K562 (cell line): ENCODE measurements around the gene MVD. TPM values are rescaled to one million over a fixed set of nuclear protein-coding genes. Genes with fewer than 3 reads are reported as not detected.

Source experiments
- ASH1L ChIP-seq: fragments of 450-650 bp; IDR thresholded peaks from 2 replicates; pipeline ENCODE4 v1.6.1; 2018; ENCODE audit warnings: borderline replicate concordance, mild to moderate bottlenecking, low read depth; ENCODE audit not compliant: partially characterized antibody
- ATF7 ChIP-seq: fragments of 450-650 bp; IDR thresholded peaks from 2 replicates; pipeline ENCODE4 v1.7.1; 2014; ENCODE audit warnings: mild to moderate bottlenecking, moderate library complexity
- CREB1 ChIP-seq, 2 experiments: sonication (generic) in 1 of 2; formaldehyde crosslinking in 1 of 2; IDR thresholded peaks; 2 replicates each; pipeline versions ENCODE4 v1.6.1 to v1.8.0; 2012 to 2022; ENCODE audit warnings: inconsistent platforms in 1 of 2, mild to moderate bottlenecking in 1 of 2, missing genetic modification reagents in 1 of 2, moderate library complexity in 1 of 2
- CTCF ChIP-seq, 3 experiments: IDR thresholded peaks in 2 of 3; conservative IDR thresholded peaks in 1 of 3; 2 replicates each; pipeline ENCODE4 v1.5.1; 2011 to 2012; ENCODE audit warnings: low read length in 3 of 3, mild to moderate bottlenecking in 3 of 3, control low read depth in 2 of 3, improper control_type of control experiment in 1 of 3, inconsistent platforms in 1 of 3, low read depth in 1 of 3, mixed read lengths in 1 of 3, moderate library complexity in 1 of 3; ENCODE audit not compliant: insufficient read depth in 2 of 3
- E4F1 ChIP-seq: fragments of 250-450 bp; sonication (Bioruptor Pico); IDR thresholded peaks from 2 replicates; pipeline ENCODE4 v1.5.0; 2021; ENCODE audit warnings: mild to moderate bottlenecking, borderline replicate concordance
- HCFC1 ChIP-seq: IDR thresholded peaks from 2 replicates; pipeline ENCODE4 v1.6.1; 2012; ENCODE audit warnings: low read depth, low read length, improper control_type of control experiment
- HDAC1 ChIP-seq, 2 experiments: fragments of 450-650 bp; IDR thresholded peaks; 2 replicates each; pipeline ENCODE4 v1.6.1; 2016 to 2017; ENCODE audit warnings: inconsistent platforms in 1 of 2, mild to moderate bottlenecking in 1 of 2, moderate library complexity in 1 of 2
- JUN ChIP-seq, 2 experiments: sonication (generic) in 1 of 2; formaldehyde crosslinking in 1 of 2; IDR thresholded peaks; 2 replicates each; pipeline versions ENCODE4 v1.6.1 to v1.8.0; 2012 to 2022; ENCODE audit warnings: borderline replicate concordance in 2 of 2, mild to moderate bottlenecking in 2 of 2, improper control_type of control experiment in 1 of 2, low read depth in 1 of 2, low read length in 1 of 2, missing genetic modification reagents in 1 of 2
- L3MBTL2 ChIP-seq: fragments of 450-650 bp; IDR thresholded peaks from 2 replicates; pipeline ENCODE4 v1.6.1; 2016; ENCODE audit warnings: mild to moderate bottlenecking, moderate library complexity
- MTA1 ChIP-seq: fragments of 450-650 bp; IDR thresholded peaks from 2 replicates; pipeline ENCODE4 v1.6.1; 2017; ENCODE audit warnings: borderline replicate concordance
- MTA2 ChIP-seq: fragments of 450-650 bp; IDR thresholded peaks from 2 replicates; pipeline ENCODE4 v1.6.1; 2016; ENCODE audit warnings: low read depth
- MYNN ChIP-seq, 2 experiments: sonication (generic); formaldehyde crosslinking in 1 of 2; IDR thresholded peaks; 2 replicates each; pipeline versions ENCODE4 v1.5.0 to v1.6.1; 2016 to 2020; ENCODE audit warnings: antibody characterized with exemption in 1 of 2, missing genetic modification reagents in 1 of 2
- RAD21 ChIP-seq, 2 experiments: fragments of 250-450 bp in 1 of 2; fragments of 450-650 bp in 1 of 2; sonication (Bioruptor Pico) in 1 of 2; formaldehyde crosslinking in 1 of 2; IDR thresholded peaks in 1 of 2; conservative IDR thresholded peaks in 1 of 2; 2 replicates each; pipeline versions ENCODE4 v1.4.0 to v1.8.0; 2020 to 2022; ENCODE audit warnings: mild to moderate bottlenecking in 2 of 2, moderate library complexity in 1 of 2
- SMAD4 ChIP-seq: fragments of 250-450 bp; sonication (Bioruptor Pico); conservative IDR thresholded peaks from 2 replicates; pipeline ENCODE4 v1.8.0; 2021; ENCODE audit warnings: inconsistent platforms, mild to moderate bottlenecking, moderate library complexity
- SNIP1 ChIP-seq: fragments of 450-650 bp; IDR thresholded peaks from 2 replicates; pipeline ENCODE4 v1.7.1; 2017; ENCODE audit warnings: low read depth, mild to moderate bottlenecking
- TAF1 ChIP-seq: IDR thresholded peaks from 2 replicates; pipeline ENCODE4 v1.6.1; 2011; ENCODE audit warnings: mild to moderate bottlenecking, low read length, moderate library complexity; ENCODE audit not compliant: insufficient read depth, control insufficient read depth, severe bottlenecking; ENCODE audit errors: extremely low read depth
- YY1 ChIP-seq, 3 experiments: IDR thresholded peaks; 2 replicates each; pipeline ENCODE4 v1.6.1; 2011; ENCODE audit warnings: low read length in 2 of 3, mild to moderate bottlenecking in 2 of 3, moderate library complexity in 2 of 3, borderline replicate concordance in 1 of 3, control low read depth in 1 of 3, low read depth in 1 of 3; ENCODE audit not compliant: insufficient read depth in 3 of 3, insufficient replicate concordance in 2 of 3, control insufficient read depth in 1 of 3, insufficient read length in 1 of 3; ENCODE audit errors: extremely low read depth in 1 of 3
- ZBTB26 ChIP-seq: fragments of 450-650 bp; formaldehyde crosslinking; IDR thresholded peaks from 2 replicates; pipeline ENCODE4 v1.4.0; 2022; ENCODE audit warnings: missing genetic modification characterization
- ZKSCAN1 ChIP-seq: fragments of 150-350 bp; IDR thresholded peaks from 2 replicates; pipeline ENCODE4 v1.6.1; 2016; ENCODE audit warnings: low read depth, low read length
- ZNF778 ChIP-seq: fragments of 450-650 bp; formaldehyde crosslinking; IDR thresholded peaks from 2 replicates; pipeline ENCODE4 v1.4.0; 2020; ENCODE audit warnings: mild to moderate bottlenecking, moderate library complexity
- ZSCAN29 ChIP-seq: fragments of 450-650 bp; IDR thresholded peaks from 2 replicates; pipeline ENCODE4 v1.6.1; 2017
- polyA plus RNA-seq, 8 experiments: library from polyadenylated mRNA; depleted of rRNA in 4 of 8; stranded (reverse) in 5 of 8; unstranded in 3 of 8; fragments of >200 nt; fragmentation: Nextera tagmentation in 2 of 8; fragmentation: Illumina TruSeq in 1 of 8; extraction: Ambion mirVana in 2 of 8; extraction: Trizol in 1 of 8; gene quantifications; 2 replicates each; pipeline versions ENCODE4 v1.2.1 to v1.2.3, GENCODE V29; 2011 to 2014; ENCODE audit warnings: inconsistent platforms in 1 of 8, missing spikeins in 1 of 8
- total RNA-seq, 7 experiments: library from RNA; depleted of rRNA in 6 of 7; stranded (reverse); fragments of >200 nt in 6 of 7; fragmentation: Illumina TruSeq in 2 of 7; extraction: Trizol in 2 of 7; gene quantifications; 2 replicates each; pipeline versions ENCODE4 v1.2.1 to v1.2.3, GENCODE V29; 2011 to 2021; ENCODE audit warnings: low replicate concordance in 1 of 7

MVD gene
- total and polyA plus RNA-seq, 9 of the 15 experiments (the other 6 are each of a cell fraction or from before 2014, with no cell fraction given): 12.2 to 141 (median 45.3) TPM

GRCh38 chr16:88628512-88628974, 34.3 kb downstream of the MVD start (continued):
- TF ChIP-seq ZBTB26 (CRISPR knock-in tag) (no peak), MTA2 (no peak), E4F1 (CRISPR knock-in tag) (no peak), ZNF778 (CRISPR knock-in tag) (no peak), SMAD4 (CRISPR knock-in tag) (peak; percentile 67; the same call in 1 of the 2 replicates), TAF1 (peak; percentile 12), L3MBTL2 (peak; percentile 15; the same call in 1 of the 2 replicates), HDAC1 (IDR thresholded peaks at IDR 0.05) (peak in 1 of 2 experiments; percentile 55; a peak in 2 of 4 replicates), YY1 (IDR thresholded peaks at IDR 0.05; ENCODE audit: borderline replicate concordance in 1 of 3, control insufficient read depth in 1 of 3, extremely low read depth in 1 of 3, insufficient read depth in 3 of 3, insufficient read length in 1 of 3, insufficient replicate concordance in 2 of 3, low read depth in 1 of 3, low read length in 2 of 3) (peak in 1 of 3 experiments; percentile 30), ASH1L (no peak), SNIP1 (peak; percentile 62; the same call in 1 of the 2 replicates), MTA1 (no peak), RAD21 (CRISPR knock-in tag; conservative IDR thresholded peaks at IDR 0.05 in 1 of 2, IDR thresholded peaks at IDR 0.05 in 1 of 2) (peak; percentile 34 to 65; a peak in 3 of 4 replicates), ATF7 (peak; percentile 59; the same call in 1 of the 2 replicates), CREB1 (IDR thresholded peaks at IDR 0.05) (0 out of 2 replicates have a peak, but pooled peaks have one; percentile 35), CREB1 (CRISPR knock-in tag; IDR thresholded peaks at IDR 0.05) (no peak), ZKSCAN1 (peak; percentile 43; the same call in 1 of the 2 replicates), ZSCAN29 (no peak), CTCF (IDR thresholded peaks at IDR 0.05 in 2 of 3, conservative IDR thresholded peaks at IDR 0.05 in 1 of 3; ENCODE audit: insufficient read depth in 2 of 3, low read depth in 1 of 3, low read length in 3 of 3) (peak; percentile 79 to 91 (median 84)), JUN (IDR thresholded peaks at IDR 0.05; ENCODE audit: borderline replicate concordance, low read depth, low read length) (0 out of 2 replicates have a peak, but pooled peaks have one; percentile 41), JUN (CRISPR knock-in tag; IDR thresholded peaks at IDR 0.05; ENCODE audit: borderline replicate concordance) (no peak), MYNN (IDR thresholded peaks at IDR 0.05) (0 out of 2 replicates have a peak, but pooled peaks have one; percentile 24), MYNN (CRISPR knock-in tag; IDR thresholded peaks at IDR 0.05) (no peak), HCFC1 (peak; percentile 69)
